Right ventricle myocardium superior (tissue), 1 donor: ENCODE data around the gene UCHL3. TPM values are rescaled to one million over a fixed set of nuclear protein-coding genes. Genes with fewer than 3 reads are reported as not detected.
"Not testable (repeated sequence)": the region's sequence is repeated elsewhere in the genome, so short reads cannot be mapped to it uniquely, and the experiment has no call there.

Experiments used
- ATAC-seq: fragments of 200-7000 bp; cut with Tn5 transposase; one replicate; pipeline ENCODE4 v1.9.1; 2020; ENCODE audit warnings: mild to moderate bottlenecking; ENCODE audit not compliant: poor library complexity
- DNase-seq: peaks from one replicate; pipeline ENCODE4 v3.0.0-alpha.2; 2020
- intact Hi-C: fragments of 100-400 bp; cut with DNase I; formaldehyde crosslinking; loops from one replicate; pipeline ENCODE4 v1.11.2; 2022
- total RNA-seq: library from RNA; stranded (reverse); fragmentation: NEBNext Ultra II Directional; extraction: Animal tissue kit (Norgen Biotek cat#: 25700); gene quantifications from one replicate; pipeline ENCODE4 v1.2.1, GENCODE V29; 2021
- donor health status: DM: no; HTN: yes; CAD: no; lungs with severe emphysema.

The UCHL3 gene
- total RNA-seq, 1 donor from 2014 or later, result 19.5 TPM

DNA sequence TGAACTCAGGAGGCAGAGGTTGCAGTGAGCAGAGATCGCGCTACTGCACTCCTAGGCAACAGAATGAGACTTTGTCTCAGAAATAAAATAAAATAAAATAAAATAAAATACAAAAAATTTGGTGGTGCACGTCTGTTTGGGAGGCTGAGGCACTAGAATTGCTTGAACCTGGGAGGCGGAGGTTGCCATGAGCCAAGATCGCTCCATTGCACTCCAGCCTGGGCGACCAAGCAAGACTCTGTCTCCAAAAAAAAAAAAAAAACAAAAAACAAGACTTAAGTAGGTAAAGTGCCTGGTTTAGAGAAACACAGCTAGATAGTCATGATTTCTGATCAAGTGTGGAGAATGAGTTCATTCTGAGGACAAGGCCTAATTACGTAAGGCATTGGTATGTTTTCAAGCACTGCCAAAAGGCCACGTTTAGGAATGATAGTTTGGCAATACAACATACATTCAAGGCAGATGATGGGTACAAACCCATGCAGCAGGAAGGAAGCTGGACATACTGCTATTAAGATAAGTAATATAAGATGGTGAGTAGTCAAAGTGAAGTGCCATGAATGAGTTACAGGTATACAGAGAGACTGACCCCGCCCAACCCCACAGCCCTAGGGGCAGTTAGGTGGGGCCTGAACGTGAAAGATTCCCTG, 4.8 kb upstream of the UCHL3 start:
- intact Hi-C loops, result no loop called here
- no peak for DNase-seq
- no peak for ATAC-seq

DNA sequence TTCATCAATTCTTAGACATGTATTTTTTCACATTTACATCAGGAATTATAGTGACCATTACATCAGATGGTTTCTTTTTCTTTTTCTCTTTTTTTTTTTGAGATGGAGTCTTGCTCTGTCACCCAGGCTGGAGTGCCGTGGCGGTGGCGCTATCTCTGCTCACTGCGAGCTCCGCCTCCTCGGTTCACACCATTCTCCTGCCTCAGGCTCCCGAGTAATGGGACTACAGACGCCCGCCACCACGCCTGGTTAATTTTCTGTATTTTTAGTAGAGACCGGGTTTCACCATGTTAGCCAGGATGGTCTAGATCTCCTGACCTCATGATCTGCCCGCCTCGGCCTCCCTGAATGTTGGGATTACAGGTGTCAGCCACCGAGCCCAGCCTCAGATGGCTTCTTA, 4.2 kb upstream of the UCHL3 start:
- intact Hi-C loops, ATAC-seq, DNase-seq: not testable (repeated sequence)

DNA sequence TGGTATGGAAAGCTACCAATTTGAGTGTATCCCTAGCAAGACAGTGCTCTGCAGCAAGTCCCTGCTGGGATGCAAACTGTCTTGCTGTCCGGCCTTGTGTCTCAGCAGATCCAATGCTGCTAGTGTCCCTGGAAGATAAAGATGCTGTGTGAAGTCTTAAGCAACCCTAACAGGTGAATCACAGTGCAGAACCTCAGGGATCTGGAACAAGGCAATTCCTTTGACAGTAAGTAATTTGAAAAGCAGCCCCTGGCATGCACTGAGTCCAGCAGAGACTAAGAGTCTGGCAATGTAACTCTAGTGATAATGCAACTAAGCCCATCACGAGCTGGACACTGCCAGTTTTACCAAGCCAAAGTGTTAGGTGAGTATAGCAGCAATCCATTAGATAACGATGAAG, 1.7 kb upstream of the UCHL3 start:
- intact Hi-C loops, result no loop called here
- ATAC-seq (no peak), DNase-seq (no peak)

DNA sequence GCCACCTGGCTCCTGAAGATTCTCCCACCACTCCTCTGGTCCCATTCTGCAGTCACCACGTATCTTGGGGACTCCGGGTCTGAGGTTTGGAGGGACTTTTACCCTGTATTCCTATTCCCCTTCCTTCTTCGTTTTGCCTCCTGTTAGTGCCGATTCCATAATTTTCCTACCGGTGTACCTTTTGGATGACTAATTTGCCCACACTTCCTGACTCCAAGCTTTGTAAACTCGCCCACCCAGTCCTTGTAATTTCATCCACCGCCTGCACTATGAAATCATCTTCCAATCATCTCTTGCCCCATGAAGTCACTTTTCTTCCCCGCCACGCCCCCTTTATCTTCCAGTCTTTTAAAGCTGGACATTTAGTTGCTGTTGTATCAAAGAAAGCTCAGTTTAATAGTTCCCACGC, 572 bp downstream of the UCHL3 start:
- intact Hi-C loops, result no loop called here
- no peak for DNase-seq
- no peak for ATAC-seq

DNA sequence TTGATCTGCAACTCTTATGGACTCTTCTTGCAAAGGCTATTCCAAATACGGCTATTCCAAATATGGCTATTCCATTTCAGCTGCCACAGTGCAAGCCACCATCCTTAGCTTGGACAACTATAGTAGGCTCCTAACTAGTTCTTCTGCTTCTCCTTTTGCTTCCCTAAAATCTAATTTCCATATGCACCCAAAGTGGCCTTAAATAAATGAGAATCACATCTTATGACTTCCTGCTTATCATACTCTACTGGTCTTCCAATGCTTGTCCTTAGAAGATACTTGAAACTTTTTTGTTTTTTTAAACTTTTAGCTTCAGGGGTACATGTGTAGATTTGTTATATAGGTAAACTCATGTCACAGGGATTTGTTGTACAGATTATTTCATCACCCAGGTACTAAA, 4.9 kb downstream of the UCHL3 start:
- intact Hi-C loops, result no loop called here
- ATAC-seq, result no peak
- DNase-seq, result no peak

DNA sequence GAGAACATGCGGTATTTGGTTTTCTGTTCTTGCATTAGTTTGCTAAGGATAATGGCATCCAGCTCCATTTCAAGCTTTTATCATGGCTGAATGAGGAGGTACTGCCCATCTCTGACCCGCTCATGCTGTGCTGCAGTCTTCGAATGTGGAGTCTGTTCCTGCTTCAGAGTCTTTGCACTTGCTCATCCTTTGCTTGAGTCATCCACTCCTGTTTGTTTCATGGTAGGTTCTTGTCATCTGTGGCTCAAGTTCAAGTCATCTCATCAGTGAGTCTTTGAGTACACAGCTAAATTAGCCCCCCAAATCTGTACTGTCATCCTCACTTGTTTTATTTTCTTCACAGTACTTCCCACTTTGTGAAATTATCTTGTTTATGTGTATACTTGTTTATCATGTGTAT, 5.4 kb downstream of the UCHL3 start:
- intact Hi-C loops, result no loop called here
- ATAC-seq (no peak), DNase-seq (no peak)

- intact Hi-C loops, result no loop called here
- DNase-seq (no peak), ATAC-seq (no peak)
Measured at GRCh38 chr13:75555836-75556235, 6.2 kb downstream of the UCHL3 start.

GRCh38 chr13:75556961-75557360, 7.4 kb downstream of the UCHL3 start:
- intact Hi-C loops, result no loop called here
- DNase-seq (no peak), ATAC-seq (no peak)

DNA sequence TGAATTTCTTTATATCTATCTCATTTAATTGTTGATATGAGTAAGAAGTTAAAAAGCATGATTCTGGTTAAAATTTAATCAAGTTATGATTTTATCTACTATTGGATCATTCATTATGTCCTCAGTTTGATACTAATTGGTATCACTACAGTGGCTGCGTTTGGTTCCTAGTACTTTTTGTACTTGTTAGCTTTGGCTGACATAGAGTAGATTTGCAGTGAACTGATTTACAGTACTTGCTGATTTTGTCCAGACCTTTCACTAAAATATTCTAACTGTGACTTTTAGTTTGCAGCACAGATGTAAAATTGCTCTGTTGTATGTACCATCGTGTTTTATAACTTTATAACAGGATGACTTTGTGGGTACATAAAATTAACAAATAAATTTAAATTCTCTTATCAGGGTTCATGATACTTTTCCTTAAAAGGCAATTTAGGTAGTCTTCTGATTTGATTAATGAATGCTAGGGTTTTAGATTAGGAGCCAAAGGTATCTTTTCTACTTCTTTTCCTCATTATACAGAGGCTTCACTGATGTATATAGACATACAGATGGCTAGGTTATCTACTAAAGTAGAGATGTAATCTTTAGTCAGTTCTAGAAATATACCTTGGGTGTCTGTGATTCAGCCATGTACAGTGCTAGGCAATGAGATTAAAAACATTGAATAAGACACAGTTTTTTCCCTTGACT, 8.7 kb downstream of the UCHL3 start:
- DNase-seq (no peak), ATAC-seq (no peak)
- intact Hi-C loops, result no loop called here

GRCh38 chr13:75566658-75567057, 17.1 kb downstream of the UCHL3 start:
- intact Hi-C loops, result no loop called here
- no peak for DNase-seq
- ATAC-seq, result no peak

DNA sequence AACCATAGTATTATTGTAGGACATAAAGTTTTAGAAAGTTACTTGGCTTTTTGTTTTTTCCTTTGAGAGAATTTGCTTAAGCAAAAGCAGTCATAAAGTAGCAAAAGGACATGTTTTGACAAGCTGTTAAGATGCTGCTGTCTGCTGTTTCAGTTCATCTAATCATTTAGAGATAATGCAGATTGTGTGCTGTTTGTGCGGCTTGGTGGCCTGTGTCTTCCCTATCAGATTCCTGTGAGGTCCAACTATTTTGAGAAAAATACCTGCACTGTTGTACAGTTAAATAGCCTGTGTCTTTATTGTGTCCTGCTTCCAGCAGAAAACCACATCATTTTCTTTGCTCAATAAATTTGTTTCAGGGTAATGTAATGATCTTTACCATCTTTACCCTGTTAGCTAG, 20.0 kb downstream of the UCHL3 start:
- intact Hi-C loops, result no loop called here
- ATAC-seq (no peak), DNase-seq (no peak)

DNA sequence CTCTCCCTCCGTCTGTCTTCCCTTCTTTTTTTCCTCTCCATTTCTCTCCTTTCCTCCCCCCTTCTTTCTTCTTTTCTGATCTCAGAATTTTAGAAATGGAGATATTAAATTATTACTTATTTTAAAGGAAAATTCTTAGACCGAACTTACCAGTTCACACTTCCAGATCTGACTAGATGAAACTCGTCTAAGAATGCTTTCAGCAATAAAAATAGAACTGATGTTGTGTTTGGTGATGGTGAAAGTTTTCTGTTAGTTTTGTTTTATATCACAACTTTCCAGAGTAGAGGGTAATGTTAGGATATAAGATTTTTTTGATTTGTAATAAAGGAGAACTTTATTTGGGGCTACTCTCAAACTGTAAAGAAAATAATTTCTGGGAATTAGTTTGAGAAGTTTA, 29.9 kb downstream of the UCHL3 start:
- ATAC-seq (no peak), DNase-seq (no peak)
- intact Hi-C loops, result no loop called here

DNA sequence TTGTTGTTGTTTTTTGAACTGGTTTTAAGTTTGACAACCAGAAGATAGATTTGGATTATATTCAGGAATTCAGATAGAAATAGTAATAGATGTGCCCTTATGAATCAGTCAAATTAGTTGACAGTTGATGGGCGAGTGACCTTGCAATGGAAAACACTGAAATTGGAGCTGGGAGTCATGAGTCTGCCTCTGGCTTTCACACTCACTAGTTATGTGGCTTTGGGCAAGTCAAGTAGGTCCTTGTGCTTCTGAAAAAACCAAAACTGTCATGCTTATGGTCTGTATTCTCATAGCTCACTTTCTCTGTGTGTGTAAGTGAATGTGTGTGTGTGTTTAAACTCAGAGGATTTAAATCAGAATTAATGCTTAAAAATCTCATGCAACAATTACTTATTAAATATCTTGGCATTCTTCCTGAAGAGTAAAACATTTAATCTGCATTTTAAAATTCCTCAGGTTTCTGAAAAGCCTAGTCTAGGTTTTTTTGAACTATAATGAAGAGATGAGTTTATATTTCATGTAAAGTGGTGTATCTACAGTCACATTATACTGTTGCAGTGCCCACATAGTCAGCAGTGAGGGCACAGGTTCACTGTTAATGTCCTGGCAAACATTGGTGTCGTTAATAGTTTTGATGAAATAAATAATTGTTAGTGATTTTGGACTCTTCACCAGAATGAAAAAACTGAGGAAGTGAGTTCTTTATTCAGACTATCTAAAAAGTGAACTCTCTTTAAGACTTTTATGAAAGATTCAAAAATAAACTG, 32.5 kb downstream of the UCHL3 start:
- intact Hi-C loops, result no loop called here
- ATAC-seq, result no peak

GRCh38 chr13:75583091-75583490, 33.5 kb downstream of the UCHL3 start:
- no peak for DNase-seq
- intact Hi-C loops, result no loop called here
- ATAC-seq, result no peak

More for the DNA sequence above, 32.5 kb downstream of the UCHL3 start:
- no peak for DNase-seq

GRCh38 chr13:75585153-75585552, 35.6 kb downstream of the UCHL3 start:
- DNase-seq, result no peak
- no peak for ATAC-seq
- intact Hi-C loops, result no loop called here

GRCh38 chr13:75587679-75588078, 38.1 kb downstream of the UCHL3 start:
- DNase-seq (no peak), ATAC-seq (no peak)
- intact Hi-C loops, result no loop called here

DNA sequence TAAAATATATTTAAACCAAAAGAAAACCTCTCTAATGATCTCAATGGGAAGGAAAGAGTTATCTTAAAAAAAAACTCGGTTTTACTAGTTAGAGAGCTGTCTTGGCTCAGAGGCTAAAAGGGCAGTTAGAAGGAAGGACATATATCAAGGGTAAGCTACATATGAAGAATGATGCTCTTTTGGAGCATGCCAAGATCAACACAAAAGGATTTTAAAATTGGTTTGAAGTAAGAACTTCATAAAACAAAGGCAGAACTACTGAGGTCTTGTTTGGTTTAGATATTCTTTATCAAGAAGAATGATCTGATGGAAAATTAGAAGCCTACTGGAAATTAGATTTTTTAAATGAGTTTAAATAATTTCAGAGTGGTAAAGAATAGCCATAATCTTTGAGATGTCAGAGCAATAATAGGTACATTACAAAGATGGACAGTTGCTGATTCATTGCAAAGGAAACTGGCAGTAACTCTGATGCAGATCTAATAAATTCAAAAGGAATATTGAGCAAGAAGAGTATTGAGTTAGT, 47.1 kb downstream of the UCHL3 start:
- ATAC-seq (no peak), DNase-seq (no peak)
- intact Hi-C loops, result no loop called here

- no peak for ATAC-seq
- no peak for DNase-seq
- intact Hi-C loops, result no loop called here
Measured at GRCh38 chr13:75600371-75600770, 50.8 kb downstream of the UCHL3 start.

GRCh38 chr13:75603038-75603437, 53.4 kb downstream of the UCHL3 start:
- ATAC-seq (no peak), DNase-seq (no peak)
- intact Hi-C loops, result no loop called here

GRCh38 chr13:75607447-75607846, 57.9 kb downstream of the UCHL3 start:
- intact Hi-C loops, result no loop called here
- DNase-seq (no peak), ATAC-seq (no peak)
